Stimulated activated naive CD8-positive, alpha-beta T cell treated with anti-CD3 and anti-CD28 coated beads, Interleukin-15, Interleukin-2, amounts not matched to agents 100 ng/mL and 50 ng/mL, for 24 hours (primary cell): ENCODE data around the gene NCAM2.

Source experiments
- H3K27ac Mint-ChIP-seq: one replicate; pipeline ENCODE4 v1.8.0; 2021; ENCODE audit warnings: mild to moderate bottlenecking, mixed read lengths
- H3K27me3 Mint-ChIP-seq: one replicate; pipeline ENCODE4 v1.8.0; 2021; ENCODE audit warnings: mixed read lengths
- H3K36me3 Mint-ChIP-seq: one replicate; pipeline ENCODE4 v1.8.0; 2021; ENCODE audit warnings: low read depth, mixed read lengths
- H3K4me1 Mint-ChIP-seq: one replicate; pipeline ENCODE4 v1.8.0; 2021; ENCODE audit warnings: low read depth, mixed read lengths
- H3K4me3 Mint-ChIP-seq: one replicate; pipeline ENCODE4 v1.8.0; 2021; ENCODE audit warnings: mild to moderate bottlenecking, mixed read lengths
- H3K9me3 Mint-ChIP-seq: one replicate; pipeline ENCODE4 v1.8.0; 2021; ENCODE audit warnings: mixed read lengths

The NCAM2 gene

GRCh38 chr21:21052672-21053071 is 54.5 kb downstream of the NCAM2 start:
- H3K4me1 Mint-ChIP-seq: no peaks in the 10 kb centered on the region
- H3K36me3 Mint-ChIP-seq: no peaks in the 10 kb centered on the region
- no peaks in the 10 kb centered on the region for H3K9me3 Mint-ChIP-seq
- no peaks in the 10 kb centered on the region for H3K27me3 Mint-ChIP-seq
- no peak overlapping the region for H3K4me3 Mint-ChIP-seq
- no peak overlapping the region for H3K27ac Mint-ChIP-seq

DNA sequence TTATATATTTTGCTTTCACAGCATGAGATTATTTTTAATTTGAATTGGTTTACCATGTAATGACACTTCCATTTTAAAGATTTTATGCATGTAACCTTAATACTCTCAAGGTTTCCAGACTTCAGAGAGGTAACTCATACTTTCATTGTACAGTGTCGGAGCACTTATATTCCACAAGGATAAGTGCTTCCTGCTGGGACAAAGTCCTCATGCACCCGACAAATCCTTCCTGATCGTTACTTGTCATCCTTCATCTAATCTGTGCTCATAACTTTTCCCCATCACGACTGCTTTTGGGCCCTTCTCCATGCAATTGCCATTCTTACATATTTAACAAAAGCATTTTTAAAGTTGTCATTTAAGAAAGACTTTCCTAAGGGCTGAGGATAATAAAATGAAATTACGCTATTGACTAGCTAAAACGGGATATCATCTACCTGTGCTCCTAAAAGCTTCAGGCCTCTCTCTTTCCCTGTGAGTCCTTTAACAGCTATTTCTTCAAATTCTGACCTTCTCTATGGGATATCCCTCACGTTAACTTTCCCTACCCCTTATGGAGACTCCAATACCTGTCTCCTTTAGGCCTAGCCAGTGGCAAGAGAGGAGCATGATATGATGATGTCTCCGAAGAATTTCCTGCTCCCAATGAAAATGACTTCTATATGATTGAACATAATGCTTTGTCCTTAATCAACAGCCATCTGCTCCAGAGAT is 59.3 kb downstream of the NCAM2 start:
- Mint-ChIP-seq H3K27me3 (no peaks in the 10 kb centered on the region), H3K4me1 (no peaks in the 10 kb centered on the region), H3K4me3 (no peak overlapping the region), H3K36me3 (no peaks in the 10 kb centered on the region), H3K27ac (no peak overlapping the region), H3K9me3 (no peaks in the 10 kb centered on the region)

GRCh38 chr21:21063828-21064227 is 65.6 kb downstream of the NCAM2 start:
- H3K27ac Mint-ChIP-seq: no peak overlapping the region
- H3K9me3 Mint-ChIP-seq: no peaks in the 10 kb centered on the region
- H3K4me3 Mint-ChIP-seq: no peak overlapping the region
- no peaks in the 10 kb centered on the region for H3K4me1 Mint-ChIP-seq
- no peaks in the 10 kb centered on the region for H3K36me3 Mint-ChIP-seq
- H3K27me3 Mint-ChIP-seq: no peaks in the 10 kb centered on the region

DNA sequence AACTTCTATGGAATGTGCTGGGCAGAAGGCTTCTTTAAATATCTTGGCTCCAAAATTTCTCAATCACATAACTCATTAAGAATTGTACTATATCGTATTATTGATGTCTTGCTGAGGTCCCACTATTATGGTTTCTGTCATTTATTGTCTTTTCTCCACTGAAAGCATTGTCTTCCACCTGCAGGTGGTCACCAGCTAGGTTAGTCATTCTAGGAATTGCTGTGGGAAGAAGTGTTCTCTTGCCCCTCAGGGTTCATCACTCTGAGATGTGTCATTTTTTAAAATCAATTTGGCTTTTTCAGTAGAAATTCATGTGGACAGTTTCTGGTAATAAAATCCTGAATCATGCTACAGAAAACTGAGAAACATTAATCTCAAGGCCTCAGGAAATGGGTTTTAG is 66.1 kb downstream of the NCAM2 start:
- H3K9me3 Mint-ChIP-seq: no peaks in the 10 kb centered on the region
- no peak overlapping the region for H3K4me3 Mint-ChIP-seq
- H3K27ac Mint-ChIP-seq: no peak overlapping the region
- no peaks in the 10 kb centered on the region for H3K4me1 Mint-ChIP-seq
- H3K36me3 Mint-ChIP-seq: no peaks in the 10 kb centered on the region
- no peaks in the 10 kb centered on the region for H3K27me3 Mint-ChIP-seq

GRCh38 chr21:21067375-21067774 is 69.2 kb downstream of the NCAM2 start:
- Mint-ChIP-seq H3K27me3 (no peaks in the 10 kb centered on the region), H3K36me3 (no peaks in the 10 kb centered on the region)

DNA sequence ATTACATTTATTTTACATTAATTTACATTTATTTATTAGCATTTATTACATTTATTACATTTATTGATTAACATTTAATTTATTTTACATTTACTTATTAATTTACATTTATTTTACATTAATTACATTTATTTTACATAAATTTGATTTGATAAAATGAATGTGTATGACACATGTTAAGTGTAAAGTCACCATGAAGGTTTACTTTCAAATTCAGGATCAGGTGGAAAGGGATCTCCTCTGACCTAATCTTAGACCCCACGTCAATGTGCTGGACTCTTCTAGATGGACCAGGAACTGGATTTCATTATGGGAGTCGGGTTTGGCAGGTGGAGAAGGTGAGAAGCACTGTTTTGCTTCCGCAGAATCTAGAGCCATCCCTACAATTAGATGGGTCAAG is 76.1 kb downstream of the NCAM2 start:
- Mint-ChIP-seq H3K4me3 (no peak overlapping the region), H3K36me3 (no peaks in the 10 kb centered on the region), H3K9me3 (peaks cover 3% of the 10 kb centered on the region), H3K27me3 (no peaks in the 10 kb centered on the region), H3K27ac (no peak overlapping the region), H3K4me1 (no peaks in the 10 kb centered on the region)

More at GRCh38 chr21:21067375-21067774, 69.2 kb downstream of the NCAM2 start:
- no peak overlapping the region for H3K4me3 Mint-ChIP-seq
- no peak overlapping the region for H3K27ac Mint-ChIP-seq
- no peaks in the 10 kb centered on the region for H3K4me1 Mint-ChIP-seq
- no peaks in the 10 kb centered on the region for H3K9me3 Mint-ChIP-seq

- Mint-ChIP-seq H3K27ac (no peak overlapping the region), H3K4me1 (no peaks in the 10 kb centered on the region), H3K9me3 (peaks cover 3% of the 10 kb centered on the region), H3K36me3 (no peaks in the 10 kb centered on the region), H3K27me3 (no peaks in the 10 kb centered on the region), H3K4me3 (no peak overlapping the region)
Measured at GRCh38 chr21:21076051-21076450, 77.8 kb downstream of the NCAM2 start.

GRCh38 chr21:21076491-21076890 is 78.3 kb downstream of the NCAM2 start:
- H3K4me3 Mint-ChIP-seq: no peak overlapping the region
- no peaks in the 10 kb centered on the region for H3K4me1 Mint-ChIP-seq
- no peaks in the 10 kb centered on the region for H3K27me3 Mint-ChIP-seq
- H3K36me3 Mint-ChIP-seq: no peaks in the 10 kb centered on the region
- no peak overlapping the region for H3K27ac Mint-ChIP-seq
- H3K9me3 Mint-ChIP-seq: peaks cover 3% of the 10 kb centered on the region

GRCh38 chr21:21079646-21080045 is 81.4 kb downstream of the NCAM2 start:
- H3K27ac Mint-ChIP-seq: no peak overlapping the region
- H3K36me3 Mint-ChIP-seq: no peaks in the 10 kb centered on the region
- no peak overlapping the region for H3K4me3 Mint-ChIP-seq
- H3K9me3 Mint-ChIP-seq: peaks cover 3% of the 10 kb centered on the region
- H3K27me3 Mint-ChIP-seq: no peaks in the 10 kb centered on the region
- no peaks in the 10 kb centered on the region for H3K4me1 Mint-ChIP-seq

GRCh38 chr21:21084179-21084578 is 86.0 kb downstream of the NCAM2 start:
- no peak overlapping the region for H3K27ac Mint-ChIP-seq
- H3K4me1 Mint-ChIP-seq: no peaks in the 10 kb centered on the region
- H3K36me3 Mint-ChIP-seq: no peaks in the 10 kb centered on the region
- H3K9me3 Mint-ChIP-seq: no peaks in the 10 kb centered on the region
- H3K4me3 Mint-ChIP-seq: no peak overlapping the region
- no peaks in the 10 kb centered on the region for H3K27me3 Mint-ChIP-seq

- no peaks in the 10 kb centered on the region for H3K9me3 Mint-ChIP-seq
- no peaks in the 10 kb centered on the region for H3K4me1 Mint-ChIP-seq
- H3K4me3 Mint-ChIP-seq: no peak overlapping the region
- H3K27ac Mint-ChIP-seq: no peak overlapping the region
- H3K36me3 Mint-ChIP-seq: no peaks in the 10 kb centered on the region
- H3K27me3 Mint-ChIP-seq: no peaks in the 10 kb centered on the region
Measured at GRCh38 chr21:21085206-21085605, 87.0 kb downstream of the NCAM2 start.

- no peaks in the 10 kb centered on the region for H3K36me3 Mint-ChIP-seq
- no peaks in the 10 kb centered on the region for H3K27me3 Mint-ChIP-seq
- no peaks in the 10 kb centered on the region for H3K4me1 Mint-ChIP-seq
- H3K4me3 Mint-ChIP-seq: no peak overlapping the region
- H3K27ac Mint-ChIP-seq: no peak overlapping the region
- no peaks in the 10 kb centered on the region for H3K9me3 Mint-ChIP-seq
Measured at GRCh38 chr21:21096956-21097355, 98.7 kb downstream of the NCAM2 start.

DNA sequence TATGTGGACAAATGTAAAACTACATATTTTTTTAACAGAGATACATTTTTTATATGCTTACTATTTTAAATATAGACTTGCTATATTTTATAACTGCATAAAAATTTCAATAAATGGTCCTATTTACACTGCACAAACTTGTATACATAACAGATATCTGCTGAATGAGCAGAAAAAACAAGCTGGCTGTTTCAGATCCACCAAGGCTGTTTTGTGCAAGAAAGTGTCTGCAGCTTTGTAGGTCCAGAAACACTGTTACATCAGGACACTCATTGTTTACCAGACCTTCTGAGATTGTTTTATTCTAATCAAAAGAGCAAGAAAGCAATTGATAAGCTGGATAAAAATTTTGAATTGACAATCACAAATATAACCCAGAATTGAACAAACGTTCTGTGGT is 99.3 kb downstream of the NCAM2 start:
- Mint-ChIP-seq H3K36me3 (no peaks in the 10 kb centered on the region), H3K9me3 (no peaks in the 10 kb centered on the region), H3K27ac (no peak overlapping the region), H3K4me1 (no peaks in the 10 kb centered on the region), H3K4me3 (no peak overlapping the region), H3K27me3 (no peaks in the 10 kb centered on the region)

- Mint-ChIP-seq H3K9me3 (no peaks in the 10 kb centered on the region), H3K4me1 (no peaks in the 10 kb centered on the region), H3K27me3 (no peaks in the 10 kb centered on the region), H3K36me3 (no peaks in the 10 kb centered on the region), H3K4me3 (no peak overlapping the region), H3K27ac (no peak overlapping the region)
Measured at GRCh38 chr21:21101911-21102310, 103.7 kb downstream of the NCAM2 start.

DNA sequence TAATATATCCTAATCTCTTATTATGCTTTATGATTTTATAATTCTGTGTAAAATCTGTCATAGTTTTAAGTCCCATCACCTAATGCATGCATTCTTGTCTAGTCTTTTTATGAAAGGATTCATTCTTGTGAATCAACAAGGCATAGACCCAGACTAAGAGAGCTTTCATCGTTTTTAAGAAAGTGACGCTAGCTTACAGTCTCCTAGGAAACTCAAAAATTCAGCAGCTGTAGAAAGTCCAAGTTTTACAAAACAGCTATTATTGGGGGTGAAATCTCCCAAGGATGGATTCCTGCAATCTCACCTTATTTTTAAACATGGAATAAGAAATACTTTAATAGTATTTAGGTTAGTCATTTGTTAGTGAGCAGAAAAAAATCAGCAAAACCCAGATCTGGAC is 104.7 kb downstream of the NCAM2 start:
- no peaks in the 10 kb centered on the region for H3K4me1 Mint-ChIP-seq
- H3K27ac Mint-ChIP-seq: no peak overlapping the region
- H3K4me3 Mint-ChIP-seq: no peak overlapping the region

DNA sequence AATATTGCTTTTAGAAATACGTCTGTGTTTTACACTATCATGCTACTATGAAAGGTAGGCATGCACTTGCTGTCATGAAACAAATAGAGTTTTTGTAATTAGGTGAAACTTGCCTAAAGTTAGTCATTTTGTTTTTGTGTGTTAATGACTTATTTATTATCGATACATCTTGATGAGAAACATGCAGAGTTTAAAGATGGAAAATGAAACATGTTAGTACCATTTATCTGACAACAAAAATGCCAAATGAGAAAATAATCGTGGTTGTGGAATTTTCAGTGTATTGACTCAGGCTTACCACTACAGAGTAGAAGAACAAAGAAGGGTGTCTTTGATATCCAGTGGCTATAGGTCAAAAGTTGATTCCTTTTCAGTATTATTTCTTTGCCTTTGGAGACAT is 105.5 kb downstream of the NCAM2 start:
- Mint-ChIP-seq H3K4me3 (no peak overlapping the region), H3K27ac (no peak overlapping the region), H3K4me1 (no peaks in the 10 kb centered on the region), H3K9me3 (no peaks in the 10 kb centered on the region), H3K36me3 (no peaks in the 10 kb centered on the region), H3K27me3 (no peaks in the 10 kb centered on the region)

More for the DNA sequence above, 104.7 kb downstream of the NCAM2 start:
- Mint-ChIP-seq H3K36me3 (no peaks in the 10 kb centered on the region), H3K9me3 (no peaks in the 10 kb centered on the region), H3K27me3 (no peaks in the 10 kb centered on the region)
